Muscle of leg (tissue), 11 donors: ENCODE data around the gene ANO1. TPM values are rescaled to one million over a fixed set of nuclear protein-coding genes. Genes with fewer than 3 reads are reported as not detected.

Experiments used
- DNase-seq: peaks from one replicate; pipeline ENCODE4 v3.0.0; 2013
- H3K27ac ChIP-seq: one replicate; pipeline ENCODE4 v1.5.1; 2013; ENCODE audit warnings: mild to moderate bottlenecking, low read length, control low read depth
- H3K27me3 ChIP-seq: one replicate; pipeline ENCODE4 v1.6.1; 2013; ENCODE audit warnings: low read length; ENCODE audit not compliant: control insufficient read depth, insufficient read depth
- H3K36me3 ChIP-seq: one replicate; pipeline ENCODE4 v1.6.1; 2013; ENCODE audit warnings: low read length; ENCODE audit not compliant: control insufficient read depth, insufficient read depth
- H3K4me1 ChIP-seq: one replicate; pipeline ENCODE4 v1.6.1; 2013; ENCODE audit warnings: low read length; ENCODE audit not compliant: control insufficient read depth, insufficient read depth
- H3K4me3 ChIP-seq: one replicate; pipeline ENCODE4 v1.5.1; 2013; ENCODE audit warnings: low read length, control low read depth
- H3K9me3 ChIP-seq: replicated peaks from 2 replicates; pipeline ENCODE4 v1.6.1; 2013; ENCODE audit warnings: low read depth, low read length; ENCODE audit not compliant: control insufficient read depth
- WGBS: methylation state at CpG from one replicate; pipeline ENCODE4 v1.1.5; 2013; ENCODE audit warnings: missing lambda C conversion rate; ENCODE audit not compliant: insufficient coverage; 5-methylcytosine and 5-hydroxymethylcytosine counted together
- polyA plus RNA-seq, 8 donors: library from polyadenylated mRNA; unstranded; fragments of 120-200 nt; gene quantifications; one replicate each; pipeline versions ENCODE4 v1.2.1 to v1.2.3, GENCODE V29; 2013; ENCODE audit warnings: inconsistent platforms in 1 of 8, low replicate concordance in 1 of 8; ENCODE audit not compliant: insufficient read length in 8 of 8, insufficient read depth in 1 of 8
- total RNA-seq: library from RNA; stranded (reverse); fragments of 120-200 nt; gene quantifications from one replicate; pipeline ENCODE4 v1.2.4, GENCODE V29; 2013

ANO1 gene
- total and polyA plus RNA-seq, 9 donors = 5.1 to 15.4 (median 8.2) TPM

- H3K9me3 ChIP-seq = no peaks in the 10 kb centered on the region
- 88% methylated on average over 21 of the region's 22 CpGs for WGBS
- no peaks in the 10 kb centered on the region for H3K36me3 ChIP-seq
- no peak overlapping the region for H3K27ac ChIP-seq
- DNase-seq = no peak
- peaks cover 3% of the 10 kb centered on the region for H3K4me1 ChIP-seq
- H3K4me3 ChIP-seq = no peak overlapping the region
- H3K27me3 ChIP-seq = peaks cover 2% of the 10 kb centered on the region
Measured at GRCh38 chr11:70170596-70171210, 92.6 kb downstream of the ANO1 start.

- peaks cover 2% of the 10 kb centered on the region for H3K27me3 ChIP-seq
- peaks cover 3% of the 10 kb centered on the region for H3K4me1 ChIP-seq
- H3K9me3 ChIP-seq = no peaks in the 10 kb centered on the region
- H3K36me3 ChIP-seq = no peaks in the 10 kb centered on the region
- no peak overlapping the region for H3K27ac ChIP-seq
- no peak overlapping the region for H3K4me3 ChIP-seq
- DNase-seq = no peak
- WGBS = 51% methylated on average over 2 of the region's 4 CpGs
Measured at GRCh38 chr11:70173018-70173417, 94.9 kb downstream of the ANO1 start.

- 83% methylated on average over 12 of the region's 17 CpGs for WGBS
- DNase-seq = no peak
- H3K27me3 ChIP-seq = peaks cover under 1% of the 10 kb centered on the region
- no peak overlapping the region for H3K27ac ChIP-seq
- H3K4me3 ChIP-seq = no peak overlapping the region
- H3K4me1 ChIP-seq = peaks cover 3% of the 10 kb centered on the region
- no peaks in the 10 kb centered on the region for H3K9me3 ChIP-seq
- no peaks in the 10 kb centered on the region for H3K36me3 ChIP-seq
Measured at GRCh38 chr11:70174547-70175235, 96.6 kb downstream of the ANO1 start.

GRCh38 chr11:70175236-70175698 lies 97.2 kb downstream of the ANO1 start:
- H3K27me3 ChIP-seq = no peaks in the 10 kb centered on the region
- 58% methylated on average over 12 of the region's 15 CpGs for whole genome bisulfite sequencing
- peaks cover 3% of the 10 kb centered on the region for H3K4me1 ChIP-seq
- H3K4me3 ChIP-seq = no peak overlapping the region
- H3K36me3 ChIP-seq = no peaks in the 10 kb centered on the region
- DNase-seq = no peak
- H3K9me3 ChIP-seq = no peaks in the 10 kb centered on the region
- no peak overlapping the region for H3K27ac ChIP-seq

- Histone ChIP-seq H3K27ac (no peak overlapping the region), H3K4me3 (no peak overlapping the region), H3K27me3 (no peaks in the 10 kb centered on the region), H3K9me3 (no peaks in the 10 kb centered on the region), H3K4me1 (peaks cover 3% of the 10 kb centered on the region), H3K36me3 (no peaks in the 10 kb centered on the region)
- WGBS = 86% methylated on average over 29 of the region's 39 CpGs
- DNase-seq = no peak
Measured at GRCh38 chr11:70176940-70177689, 99.0 kb downstream of the ANO1 start.

GRCh38 chr11:70180906-70181305 lies 102.8 kb downstream of the ANO1 start:
- Histone ChIP-seq H3K9me3 (no peaks in the 10 kb centered on the region), H3K4me3 (no peak overlapping the region), H3K27me3 (no peaks in the 10 kb centered on the region), H3K4me1 (no peaks in the 10 kb centered on the region), H3K27ac (no peak overlapping the region), H3K36me3 (no peaks in the 10 kb centered on the region)
- WGBS = 77% methylated on average over 10 of the region's 11 CpGs
- no peak for DNase-seq

- Histone ChIP-seq H3K4me3 (no peak overlapping the region), H3K4me1 (no peaks in the 10 kb centered on the region), H3K27ac (no peak overlapping the region), H3K27me3 (no peaks in the 10 kb centered on the region), H3K9me3 (no peaks in the 10 kb centered on the region), H3K36me3 (no peaks in the 10 kb centered on the region)
- no peak for DNase-seq
- 86% methylated on average over 17 of the region's 18 CpGs for WGBS
Measured at GRCh38 chr11:70182266-70182665, 104.1 kb downstream of the ANO1 start.

- Histone ChIP-seq H3K4me1 (no peaks in the 10 kb centered on the region), H3K27ac (no peak overlapping the region), H3K9me3 (no peaks in the 10 kb centered on the region), H3K4me3 (no peak overlapping the region), H3K36me3 (no peaks in the 10 kb centered on the region), H3K27me3 (no peaks in the 10 kb centered on the region)
- DNase-seq = no peak
- no CpG with 5 or more reads among the region's 1 CpG for WGBS
Measured at GRCh38 chr11:70183032-70183431, 104.9 kb downstream of the ANO1 start.

GRCh38 chr11:70183483-70184176 lies 105.5 kb downstream of the ANO1 start:
- DNase-seq = no peak

GRCh38 chr11:70184396-70184795 lies 106.3 kb downstream of the ANO1 start:
- H3K36me3 ChIP-seq = no peaks in the 10 kb centered on the region
- H3K4me1 ChIP-seq = no peaks in the 10 kb centered on the region
- 75% methylated on average over 8 of the region's 9 CpGs for WGBS

More at GRCh38 chr11:70183483-70184176, 105.5 kb downstream of the ANO1 start:
- Histone ChIP-seq H3K36me3 (no peaks in the 10 kb centered on the region), H3K4me3 (no peak overlapping the region), H3K27ac (no peak overlapping the region), H3K9me3 (no peaks in the 10 kb centered on the region), H3K27me3 (peaks cover 3% of the 10 kb centered on the region), H3K4me1 (no peaks in the 10 kb centered on the region)
- WGBS = 85% methylated on average over 7 of the region's 11 CpGs

More at GRCh38 chr11:70184396-70184795, 106.3 kb downstream of the ANO1 start:
- Histone ChIP-seq H3K27ac (no peak overlapping the region), H3K27me3 (peaks cover 3% of the 10 kb centered on the region), H3K9me3 (no peaks in the 10 kb centered on the region), H3K4me3 (no peak overlapping the region)
- DNase-seq = no peak
